Measurements from ENCODE around the gene RNF10.

Gene RNF10

GRCh38 chr12:120590741-120591407 lies 56.7 kb downstream of the RNF10 start:
- Histone ChIP-seq H3K4me2 (ENCODE audit: low read length) (no peak overlapping the region), H4K20me1 (ENCODE audit: control insufficient read depth, insufficient read depth, low read depth, low read length) (no peaks in the 10 kb centered on the region), H3K27me3 (ENCODE audit: control insufficient read depth, low read length) (peaks cover 3% of the 10 kb centered on the region)

GRCh38 chr12:120592121-120593049 lies 58.2 kb downstream of the RNF10 start:
- no peaks in the 10 kb centered on the region for H3K9me2 ChIP-seq (replicated peaks; ENCODE audit: control insufficient read depth, low read length)
- H3K4me3 ChIP-seq (ENCODE audit: low read length) = no peak overlapping the region
- no peaks in the 10 kb centered on the region for H3K4me1 ChIP-seq (ENCODE audit: control insufficient read depth, low read length)
- peaks cover 6% of the 10 kb centered on the region for H3K27me3 ChIP-seq (ENCODE audit: control insufficient read depth, low read length)
- no peaks in the 10 kb centered on the region for H3K9me3 ChIP-seq (ENCODE audit: control insufficient read depth, insufficient read depth, low read length)
- no peaks in the 10 kb centered on the region for H3K79me2 ChIP-seq (ENCODE audit: control insufficient read depth, low read length)
- no peaks in the 10 kb centered on the region for H3F3A ChIP-seq (ENCODE audit: control insufficient read depth, insufficient read depth)
- H3K27ac ChIP-seq (ENCODE audit: low read depth, low read length) = no peak overlapping the region
- no peaks in the 10 kb centered on the region for H4K20me1 ChIP-seq (ENCODE audit: control insufficient read depth, insufficient read depth, low read depth, low read length)
- TF ChIP-seq CTCF (IDR thresholded peaks at IDR 0.05; ENCODE audit: low read depth, low read length, poor library complexity, severe bottlenecking) (no peak), EZH2phosphoT487 (IDR thresholded peaks at IDR 0.05; ENCODE audit: borderline replicate concordance, low read length) (no peak)
- H3K4me2 ChIP-seq (ENCODE audit: low read length) = no peak overlapping the region
- H3K36me3 ChIP-seq (ENCODE audit: control insufficient read depth, low read length) = no peaks in the 10 kb centered on the region

More at GRCh38 chr12:120590741-120591407, 56.7 kb downstream of the RNF10 start:
- Histone ChIP-seq H3K27ac (ENCODE audit: low read depth, low read length) (no peak overlapping the region), H3K9me3 (ENCODE audit: control insufficient read depth, insufficient read depth, low read length) (no peaks in the 10 kb centered on the region), H3K36me3 (ENCODE audit: control insufficient read depth, low read length) (no peaks in the 10 kb centered on the region), H3F3A (ENCODE audit: control insufficient read depth, insufficient read depth) (no peaks in the 10 kb centered on the region), H3K9me2 (replicated peaks; ENCODE audit: control insufficient read depth, low read length) (no peaks in the 10 kb centered on the region), H3K4me1 (ENCODE audit: control insufficient read depth, low read length) (no peaks in the 10 kb centered on the region), H3K4me3 (ENCODE audit: low read length) (no peak overlapping the region), H3K79me2 (ENCODE audit: control insufficient read depth, low read length) (no peaks in the 10 kb centered on the region)
- TF ChIP-seq EZH2phosphoT487 (IDR thresholded peaks at IDR 0.05; ENCODE audit: borderline replicate concordance, low read length) = no peak
- no peak for TF ChIP-seq CTCF (IDR thresholded peaks at IDR 0.05; ENCODE audit: low read depth, low read length, poor library complexity, severe bottlenecking)

- Histone ChIP-seq H3F3A (ENCODE audit: control insufficient read depth, insufficient read depth) (no peaks in the 10 kb centered on the region), H3K9me3 (ENCODE audit: control insufficient read depth, insufficient read depth, low read length) (no peaks in the 10 kb centered on the region), H3K4me2 (ENCODE audit: low read length) (no peak overlapping the region), H3K27ac (ENCODE audit: low read depth, low read length) (no peak overlapping the region), H3K36me3 (ENCODE audit: control insufficient read depth, low read length) (no peaks in the 10 kb centered on the region), H3K4me1 (ENCODE audit: control insufficient read depth, low read length) (no peaks in the 10 kb centered on the region), H3K27me3 (ENCODE audit: control insufficient read depth, low read length) (peaks cover 29% of the 10 kb centered on the region), H4K20me1 (ENCODE audit: control insufficient read depth, insufficient read depth, low read depth, low read length) (no peaks in the 10 kb centered on the region), H3K9me2 (replicated peaks; ENCODE audit: control insufficient read depth, low read length) (no peaks in the 10 kb centered on the region), H3K79me2 (ENCODE audit: control insufficient read depth, low read length) (no peaks in the 10 kb centered on the region), H3K4me3 (ENCODE audit: low read length) (no peak overlapping the region)
- TF ChIP-seq CTCF (IDR thresholded peaks at IDR 0.05; ENCODE audit: low read depth, low read length, poor library complexity, severe bottlenecking) = no peak
- no peak for TF ChIP-seq EZH2phosphoT487 (IDR thresholded peaks at IDR 0.05; ENCODE audit: borderline replicate concordance, low read length)
Measured at GRCh38 chr12:120596901-120597300, 62.7 kb downstream of the RNF10 start.

Measured in DOHH2 (cell line).